SK-MEL-5 (cell line): ENCODE data around the gene RRP1. TPM values are rescaled to one million over a fixed set of nuclear protein-coding genes. Genes with fewer than 3 reads are reported as not detected.

Experiments used
- DNase-seq: peaks from one replicate; pipeline ENCODE4 v3.0.0-alpha.2; 2016; ENCODE audit warnings: low read depth, low spot score
- in situ Hi-C: cut with HindIII; loops from 2 replicates; pipeline ENCODE4 v1.10.0; 2016; ENCODE audit warnings: low sequenced_read_pairs, high pct_unique_total_duplicates, low pct_unique_long_range_greater_than_20kb
- total RNA-seq: library from RNA; depleted of rRNA; stranded (reverse); fragments of >200 nt; shearing (Covaris generic); gene quantifications from 2 replicates; pipeline ENCODE4 v1.2.3, GENCODE V29; 2014

The RRP1 gene
- total RNA-seq, 1 experiment from 2014 or later = 23.1 TPM

- in situ Hi-C loops = no loop called here
- DNase-seq = no peak
These were observed 20.0 kb downstream of the RRP1 start for GRCh38 chr21:43809346-43809799.

DNA sequence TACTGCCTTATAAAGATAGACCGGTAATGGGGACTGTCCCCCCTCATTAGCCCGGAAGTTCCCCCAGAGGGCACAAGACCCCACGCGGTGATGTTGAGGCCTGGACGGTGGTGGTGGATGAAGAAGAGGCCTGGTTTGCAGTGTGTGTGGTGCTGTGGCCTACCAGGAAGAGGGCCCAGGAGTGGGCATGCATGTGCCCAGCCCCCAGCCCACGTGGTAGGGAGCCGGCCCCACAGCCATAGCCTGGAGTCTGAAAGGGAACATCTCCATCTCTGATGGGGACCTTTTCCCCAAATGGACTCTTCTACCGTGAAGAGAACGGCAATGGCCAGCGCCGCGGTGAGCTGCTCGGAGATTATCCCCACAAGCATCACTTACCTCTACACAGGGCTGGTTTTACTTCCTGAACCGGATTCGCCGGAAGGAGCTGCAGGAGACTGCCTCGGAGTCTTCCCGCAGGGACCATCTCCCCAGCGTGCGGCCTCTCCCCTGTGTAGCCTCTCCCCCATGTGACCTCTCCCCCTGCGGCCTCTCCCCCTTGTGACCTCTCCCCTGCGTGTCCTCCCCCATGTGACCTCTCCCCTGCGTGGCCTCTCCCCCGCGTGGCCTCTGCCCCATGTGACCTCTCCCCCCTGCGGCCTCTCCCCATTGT, 20.6 kb downstream of the RRP1 start:
- no peak for DNase-seq
- in situ Hi-C loops = no loop called here

DNA sequence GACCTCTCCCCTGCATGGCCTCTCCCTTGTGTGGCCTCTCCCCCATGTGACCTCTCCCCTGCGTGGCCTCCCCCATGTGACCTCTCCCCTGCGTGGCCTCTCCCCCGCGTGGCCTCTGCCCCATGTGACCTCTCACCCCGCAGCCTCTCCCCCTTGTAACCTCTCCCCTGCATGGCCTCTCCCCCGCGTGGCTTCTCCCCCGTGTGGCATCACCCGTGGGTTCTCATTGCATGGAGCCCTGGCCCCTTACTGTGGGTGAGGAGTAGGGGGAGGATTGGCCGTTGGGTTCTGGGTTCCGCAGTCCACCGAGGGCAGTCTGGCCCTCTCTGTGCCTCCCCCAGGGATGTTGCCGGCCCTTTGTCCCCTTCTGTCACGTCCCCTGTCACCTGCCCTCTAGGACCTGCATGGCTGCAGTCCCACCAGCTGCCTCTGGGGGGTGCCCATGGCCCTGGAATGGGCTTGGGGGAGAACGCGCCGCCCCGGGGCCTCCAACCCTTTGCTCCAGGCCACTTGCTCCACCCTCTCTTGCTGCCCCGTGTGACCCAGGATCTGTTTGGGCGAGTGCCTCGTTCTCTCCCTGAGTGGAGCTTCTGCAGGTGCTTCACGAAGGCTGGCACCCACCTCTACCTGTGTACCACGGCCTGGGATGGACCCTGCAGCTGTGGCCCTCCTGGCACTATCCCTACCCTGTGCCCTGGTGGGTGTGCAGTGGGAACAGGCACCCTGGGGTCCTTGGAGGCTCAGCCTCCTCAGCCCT, 21.3 kb downstream of the RRP1 start:
- in situ Hi-C loops = no loop called here
- peak; percentile 70 for DNase-seq

- no peak for DNase-seq
- in situ Hi-C loops = no loop called here
These were observed 22.1 kb downstream of the RRP1 start for GRCh38 chr21:43811262-43812105.

- in situ Hi-C loops = no loop called here
- no peak for DNase-seq
These were observed 22.9 kb downstream of the RRP1 start for GRCh38 chr21:43812139-43812821.

GRCh38 chr21:43812957-43813655, 23.7 kb downstream of the RRP1 start:
- in situ Hi-C loops = no loop called here
- no peak for DNase-seq

DNA sequence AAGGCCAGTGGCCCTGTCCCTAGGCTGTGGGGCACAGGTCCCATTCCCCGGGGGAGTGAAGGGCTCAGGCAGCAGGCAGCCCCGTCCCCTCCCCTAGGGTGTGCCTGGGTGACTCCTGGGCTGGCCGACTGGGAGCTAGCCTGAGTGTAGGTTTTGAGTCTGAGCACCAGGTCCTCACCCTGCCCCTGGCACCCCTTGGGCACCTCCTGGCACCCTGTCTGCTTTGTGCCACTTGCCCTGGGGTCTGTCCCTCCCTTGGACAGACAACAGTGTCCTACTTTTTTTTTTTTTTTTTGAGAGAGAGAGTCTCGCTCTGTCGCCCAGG, 24.2 kb downstream of the RRP1 start:
- in situ Hi-C loops = no loop called here
- no peak for DNase-seq

DNA sequence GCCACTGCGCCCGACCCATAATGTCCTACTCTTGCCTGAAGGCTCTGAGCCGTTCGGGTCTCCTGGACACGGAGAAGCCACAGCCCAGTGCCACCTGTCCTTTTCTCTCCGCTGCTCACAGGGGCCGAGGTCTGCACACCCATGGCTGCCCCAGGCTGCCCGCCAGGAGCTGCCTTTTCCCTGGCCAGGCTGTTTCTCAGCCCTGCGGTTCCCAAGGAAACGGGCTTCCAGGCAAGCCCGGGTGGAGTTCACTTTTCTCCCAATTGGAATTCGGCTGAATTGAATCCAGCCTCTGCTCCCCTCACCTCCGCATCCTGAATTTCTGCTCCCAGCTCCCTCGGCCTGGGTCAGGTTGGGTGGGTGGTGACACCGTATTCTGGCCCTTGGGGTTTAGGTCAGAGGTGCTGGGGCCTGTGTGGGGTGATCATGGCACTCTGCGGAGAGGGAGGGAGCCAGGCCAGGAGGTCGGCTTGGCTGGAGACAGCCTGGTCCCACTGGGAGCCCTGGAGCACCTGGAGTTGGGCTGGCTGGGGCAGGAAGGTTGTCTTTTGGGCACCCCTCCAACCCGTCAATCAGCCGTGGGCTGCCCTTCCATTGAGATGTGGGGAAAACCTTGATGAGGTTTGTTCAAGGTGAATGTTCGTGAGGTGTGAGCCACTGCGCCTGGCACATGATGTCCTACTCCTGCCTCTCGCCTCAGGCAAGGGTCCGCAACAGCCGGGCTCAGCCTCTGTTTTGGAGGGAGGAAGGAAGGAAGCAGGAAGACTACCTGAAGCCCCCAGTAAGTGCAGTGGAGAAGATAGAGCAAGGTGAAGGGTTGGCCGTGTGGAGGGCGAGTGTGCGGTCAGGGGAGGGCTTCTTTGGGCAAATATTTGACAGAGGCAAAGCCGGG, 25.1 kb downstream of the RRP1 start:
- in situ Hi-C loops = no loop called here
- DNase-seq = no peak

- DNase-seq = no peak
- in situ Hi-C loops = no loop called here
These were observed 25.8 kb downstream of the RRP1 start for GRCh38 chr21:43815107-43815613.

DNA sequence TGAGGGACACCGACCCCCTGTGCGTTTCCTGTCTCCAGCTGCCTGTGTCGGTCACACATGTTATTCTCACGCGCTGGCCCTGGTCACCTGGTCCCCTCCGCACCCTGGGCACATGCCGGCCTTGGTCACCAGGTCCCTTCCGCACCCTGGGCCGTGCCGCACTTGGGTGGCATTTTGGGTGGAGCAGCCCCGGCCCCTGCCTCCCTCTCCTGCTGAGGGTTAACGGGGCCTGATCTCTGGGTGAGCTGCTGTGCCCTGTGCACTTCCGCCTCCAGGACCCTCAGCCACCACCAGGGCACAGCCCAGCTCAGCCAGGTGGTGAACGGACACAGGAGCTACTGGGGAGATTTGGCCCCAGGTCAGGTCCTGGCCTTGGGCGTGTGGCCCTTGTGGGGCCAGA, 26.6 kb downstream of the RRP1 start:
- no peak for DNase-seq
- in situ Hi-C loops = no loop called here

DNA sequence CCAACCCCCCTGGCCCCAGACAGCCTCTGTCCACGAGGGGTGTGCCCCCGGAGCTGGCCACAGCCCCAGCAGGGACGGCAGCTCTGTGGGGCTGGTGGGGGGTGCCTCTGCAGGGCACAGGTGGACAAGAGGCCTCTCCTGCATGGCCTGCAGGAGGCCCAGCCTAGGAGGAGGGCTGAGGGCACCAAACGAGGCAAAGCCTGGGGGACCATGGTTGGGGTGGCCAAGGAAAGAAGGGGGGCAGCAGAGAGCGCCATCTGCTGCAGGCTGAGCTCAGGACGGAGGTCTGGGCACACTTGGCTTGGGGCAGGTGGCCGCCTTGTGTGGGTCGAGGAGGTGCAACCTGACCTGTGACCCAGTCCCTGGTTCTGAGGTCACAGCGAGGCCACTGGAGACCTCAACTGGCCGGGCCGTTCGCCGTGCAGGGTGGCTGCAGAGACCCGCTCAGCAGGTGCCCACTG, 27.3 kb downstream of the RRP1 start:
- in situ Hi-C loops = no loop called here
- DNase-seq = no peak

GRCh38 chr21:43817157-43818086, 28.0 kb downstream of the RRP1 start:
- in situ Hi-C loops = no loop called here
- DNase-seq = no peak

- in situ Hi-C loops = no loop called here
- DNase-seq = no peak
These were observed 29.3 kb downstream of the RRP1 start for GRCh38 chr21:43818685-43819084.

DNA sequence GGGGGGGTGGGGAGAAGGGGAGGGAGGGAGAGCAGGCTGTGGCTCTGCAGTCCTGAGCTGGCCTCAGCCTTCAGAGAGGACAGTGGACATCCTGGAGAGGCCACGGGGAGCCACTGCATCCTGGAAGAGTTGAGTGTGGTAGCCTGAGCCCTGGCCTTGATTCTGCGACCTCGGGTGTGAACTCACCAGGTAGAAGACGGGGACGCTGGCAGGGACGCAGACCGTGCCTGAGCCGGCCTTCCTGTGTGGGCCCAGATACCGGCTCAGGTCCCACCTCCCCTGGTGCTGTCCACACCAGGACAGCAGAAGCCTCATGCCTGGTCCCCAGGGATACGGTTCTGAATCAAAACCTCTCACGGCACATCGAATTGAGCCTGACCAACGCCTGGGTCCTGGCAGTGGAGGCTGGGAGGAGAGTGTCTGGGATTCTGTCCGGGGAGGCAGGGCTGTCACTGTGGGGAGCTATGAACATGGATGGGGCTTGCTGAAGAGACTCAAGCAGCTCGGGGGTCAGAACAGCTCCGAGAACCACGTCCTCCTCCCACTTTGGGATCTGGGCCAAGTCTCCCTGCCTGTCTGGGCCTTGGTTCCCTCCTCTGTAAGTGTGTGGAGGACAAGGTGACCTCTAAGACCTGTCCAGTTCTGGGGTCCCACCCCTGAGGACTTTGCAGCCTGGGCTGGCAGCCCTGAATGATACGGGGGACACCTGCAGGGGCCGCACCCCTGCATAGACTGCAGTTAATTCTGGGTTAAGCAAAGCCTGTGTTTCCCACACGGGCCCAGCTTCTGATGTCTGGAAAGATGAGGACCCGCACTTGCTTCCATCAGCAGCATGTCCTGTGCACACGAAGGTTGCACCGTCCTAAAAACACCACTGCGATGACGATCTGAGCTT, 30.4 kb downstream of the RRP1 start:
- DNase-seq = no peak
- in situ Hi-C loops = no loop called here
